Thyroid gland (tissue), 4 donors: ENCODE data around the gene C19orf47. TPM values are rescaled to one million over a fixed set of nuclear protein-coding genes. Genes with fewer than 3 reads are reported as not detected.
A peak's percentile ranks its signal among the peaks of the same experiment; 100 is the strongest.

ENCODE experiments used
- DNase-seq, 2 donors: peaks; one replicate each; pipeline ENCODE4 v3.0.0-alpha.2; 2019
- H3K27ac ChIP-seq, 3 donors: fragments of 200-600 bp; sonication (generic); 1 replicate in 2 of 3; 2 replicates in 1 of 3; pipeline ENCODE4 v1.5.1; 2016 to 2019; ENCODE audit warnings: mild to moderate bottlenecking in 1 of 3, moderate library complexity in 1 of 3
- H3K27me3 ChIP-seq: fragments of 200-600 bp; sonication (generic); one replicate; pipeline ENCODE4 v1.5.1; 2019
- H3K36me3 ChIP-seq, 2 donors: fragments of 200-600 bp; sonication (generic); one replicate each; pipeline ENCODE4 v1.5.1; 2016 to 2019
- H3K4me1 ChIP-seq, 2 donors: fragments of 200-600 bp; sonication (generic); one replicate each; pipeline ENCODE4 v1.5.1; 2017 to 2019
- H3K4me3 ChIP-seq, 3 donors: fragments of 200-600 bp; sonication (generic); replicated peaks in 1 of 3; 1 replicate in 2 of 3; 2 replicates in 1 of 3; pipeline ENCODE4 v1.5.1; 2016; ENCODE audit warnings: mild to moderate bottlenecking in 1 of 3
- H3K9me3 ChIP-seq: fragments of 200-600 bp; sonication (generic); one replicate; pipeline ENCODE4 v1.5.1; 2017
- CTCF ChIP-seq, 6 experiments: fragments of 200-600 bp in 3 of 6; fragments of 450-650 bp in 3 of 6; sonication (generic) in 3 of 6; IDR thresholded peaks; one replicate each; pipeline ENCODE4 v1.5.1; 2016 to 2019; ENCODE audit warnings: antibody characterized with exemption in 6 of 6, mild to moderate bottlenecking in 2 of 6, inconsistent platforms in 1 of 6, moderate library complexity in 1 of 6
- POLR2A ChIP-seq, 2 donors: fragments of 450-650 bp; IDR thresholded peaks; one replicate each; pipeline ENCODE4 v1.6.1; 2017; ENCODE audit warnings: antibody characterized with exemption in 2 of 2, mild to moderate bottlenecking in 2 of 2, moderate library complexity in 1 of 2
- WGBS, 2 donors: methylation state at CpG; one replicate each; pipeline ENCODE4 v1.1.5; 2017; 5-methylcytosine and 5-hydroxymethylcytosine counted together
- intact Hi-C: fragments of 100-400 bp; cut with DNase I; formaldehyde crosslinking; loops from one replicate; pipeline ENCODE4 v1.15.1; 2023
- total RNA-seq, 4 donors: library from RNA; depleted of rRNA; stranded (reverse); fragments of >200 nt; gene quantifications; one replicate each; pipeline ENCODE4 v1.2.3, GENCODE V29; 2016

Gene C19orf47
- total RNA-seq, 4 donors from 2014 or later, result 9.4 to 17.3 (median 17.2) TPM

- H3K4me1 ChIP-seq, result peaks cover 66 to 73% of the 10 kb centered on the region in 2 donors
- intact Hi-C loops, result no loop called here
Measured at GRCh38 chr19:40274585-40275544, 73.3 kb downstream of the C19orf47 start.

GRCh38 chr19:40273469-40274360, 74.5 kb downstream of the C19orf47 start:
- H3K27ac ChIP-seq, result peak overlapping the region; percentile 71 to 75 (median 74)
- no peaks in the 10 kb centered on the region for H3K27me3 ChIP-seq
- H3K9me3 ChIP-seq, result no peaks in the 10 kb centered on the region
- H3K4me3 ChIP-seq, result no peak overlapping the region
- H3K36me3 ChIP-seq, result no peaks in the 10 kb centered on the region
- DNase-seq, result peak; percentile 55 to 59
- WGBS, 2 donors, result 37 to 44% methylated on average over 14 of the region's 14 CpGs
- peaks cover 59 to 70% of the 10 kb centered on the region in 2 donors for H3K4me1 ChIP-seq
- TF ChIP-seq POLR2A (IDR thresholded peaks at IDR 0.05), result no peak
- intact Hi-C loops, result no loop called here

More at GRCh38 chr19:40274585-40275544, 73.3 kb downstream of the C19orf47 start:
- 58 to 69% methylated on average over 25 to 28 of the region's 28 CpGs for WGBS, 2 donors
- peak overlapping the region; percentile 71 to 75 (median 74) for H3K27ac ChIP-seq
- H3K9me3 ChIP-seq, result no peaks in the 10 kb centered on the region
- H3K36me3 ChIP-seq, result no peaks in the 10 kb centered on the region
- H3K27me3 ChIP-seq, result no peaks in the 10 kb centered on the region
- DNase-seq, result peak; percentile 50 to 53
- H3K4me3 ChIP-seq, result no peak overlapping the region
- TF ChIP-seq CTCF (IDR thresholded peaks at IDR 0.05) (no peak), POLR2A (IDR thresholded peaks at IDR 0.05) (no peak)

GRCh38 chr19:40272261-40272660, 75.9 kb downstream of the C19orf47 start:
- Histone ChIP-seq H3K36me3 (no peaks in the 10 kb centered on the region), H3K27ac (peak overlapping the region in 1 of 3 donors; percentile 4), H3K4me1 (peaks cover 60 to 70% of the 10 kb centered on the region in 2 donors), H3K9me3 (no peaks in the 10 kb centered on the region), H3K27me3 (no peaks in the 10 kb centered on the region), H3K4me3 (no peak overlapping the region)
- no peak for DNase-seq
- 94 to 96% methylated on average over 10 to 14 of the region's 14 CpGs for WGBS, 2 donors
- intact Hi-C loops, result no loop called here
- TF ChIP-seq CTCF (IDR thresholded peaks at IDR 0.05) (no peak), POLR2A (IDR thresholded peaks at IDR 0.05) (no peak)

GRCh38 chr19:40271706-40272105, 76.5 kb downstream of the C19orf47 start:
- no peaks in the 10 kb centered on the region for H3K9me3 ChIP-seq
- H3K4me1 ChIP-seq, result peaks cover 59 to 70% of the 10 kb centered on the region in 2 donors
- DNase-seq, result no peak
- intact Hi-C loops, result no loop called here
- H3K27me3 ChIP-seq, result no peaks in the 10 kb centered on the region
- peak overlapping the region in 2 of 3 donors; percentile 4 to 92 for H3K27ac ChIP-seq
- H3K36me3 ChIP-seq, result no peaks in the 10 kb centered on the region
- 92 to 95% methylated on average over 4 of the region's 4 CpGs for WGBS, 2 donors
- no peak overlapping the region for H3K4me3 ChIP-seq
- TF ChIP-seq CTCF (IDR thresholded peaks at IDR 0.05) (no peak), POLR2A (IDR thresholded peaks at IDR 0.05) (no peak)

GRCh38 chr19:40270362-40271089, 77.7 kb downstream of the C19orf47 start:
- Histone ChIP-seq H3K27me3 (no peaks in the 10 kb centered on the region), H3K9me3 (no peaks in the 10 kb centered on the region), H3K27ac (peak overlapping the region; percentile 81 to 97 (median 92)), H3K4me3 (no peak overlapping the region), H3K4me1 (peaks cover 64 to 73% of the 10 kb centered on the region in 2 donors), H3K36me3 (no peaks in the 10 kb centered on the region)
- intact Hi-C loops, result no loop called here
- DNase-seq, result peak in 1 of 2 donors; percentile 50
- no peak for TF ChIP-seq POLR2A (IDR thresholded peaks at IDR 0.05)
- peak in 1 of 6 experiments; percentile 18 for TF ChIP-seq CTCF (IDR thresholded peaks at IDR 0.05)
- WGBS, 2 donors, result 61 to 66% methylated on average over 12 of the region's 12 CpGs
